ENCODE data around the gene CEBPA. TPM values are rescaled to one million over a fixed set of nuclear protein-coding genes. Genes with fewer than 3 reads are reported as not detected.

The CEBPA gene
- polyA plus RNA-seq, 3 donors: 17.9 to 76.3 (median 47.5) TPM

DNA sequence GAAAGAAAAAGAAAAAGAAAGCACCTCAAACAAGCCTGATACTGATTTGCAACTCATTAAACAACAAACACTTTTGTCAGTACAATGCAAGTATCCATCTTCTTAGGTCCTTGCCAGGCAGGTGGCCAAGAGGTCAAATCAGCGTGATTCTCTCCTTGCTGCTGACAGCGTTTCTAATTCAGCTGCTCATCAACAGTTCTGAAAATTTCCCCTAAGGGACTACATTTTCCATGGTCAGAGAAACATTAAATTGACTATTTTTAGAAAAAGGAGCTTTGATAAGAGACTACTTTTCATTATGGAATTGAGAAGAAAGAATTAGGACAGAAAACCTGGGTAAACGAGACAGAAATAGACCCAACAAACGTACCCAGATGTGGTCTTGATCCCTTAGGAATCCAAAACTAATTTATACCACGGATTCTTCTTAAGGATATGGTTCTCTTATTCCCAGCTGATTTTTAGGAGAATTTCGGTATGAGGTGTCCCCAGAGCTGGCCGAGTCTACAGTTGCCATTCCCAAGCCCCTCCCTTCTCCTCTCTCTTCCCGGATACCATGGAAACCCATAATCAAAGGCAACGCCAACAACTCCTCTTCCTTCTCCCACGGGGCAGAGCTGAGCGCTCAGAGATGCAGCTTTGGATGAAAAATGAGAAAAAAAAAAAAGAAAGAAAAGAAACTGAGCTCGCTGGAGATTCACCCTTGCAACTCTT lies 41.7 kb upstream of the CEBPA start:
- Histone ChIP-seq H4K20me1 (ENCODE audit: insufficient read depth, low read length) (no peaks in the 10 kb centered on the region), H3K4me2 (replicated peaks; ENCODE audit: extremely low read depth, low read length, poor library complexity, severe bottlenecking) (no peak overlapping the region), H3K79me2 (ENCODE audit: insufficient read depth, low read length) (no peaks in the 10 kb centered on the region), H3K9ac (ENCODE audit: insufficient read depth, low read length, poor library complexity, severe bottlenecking) (no peak overlapping the region), H3K27ac (ENCODE audit: low read depth in 1 of 2, low read length in 2 of 2) (no peak overlapping the region), H3K27me3 (ENCODE audit: control insufficient read depth in 2 of 2, insufficient read depth in 2 of 2, low read length in 2 of 2) (peaks cover 0 to 5% of the 10 kb centered on the region in 2 donors), H2AFZ (ENCODE audit: insufficient read depth, low read depth, low read length, poor library complexity, severe bottlenecking) (no peak overlapping the region), H3K9me3 (replicated peaks in 1 of 2; ENCODE audit: control insufficient read depth in 1 of 2, insufficient read depth in 1 of 2, low read length in 2 of 2) (no peaks in the 10 kb centered on the region), H3K4me1 (ENCODE audit: control insufficient read depth in 1 of 2, insufficient read depth in 2 of 2, low read length in 2 of 2) (peaks cover 8 to 11% of the 10 kb centered on the region in 2 donors), H3K4me3 (replicated peaks in 1 of 3; ENCODE audit: low read depth in 2 of 3, low read length in 3 of 3) (no peak overlapping the region), H3K36me3 (replicated peaks in 1 of 2; ENCODE audit: control insufficient read depth in 1 of 2, insufficient read depth in 2 of 2, low read length in 2 of 2) (no peaks in the 10 kb centered on the region)
- DNase-seq: no peak
- Mint-ChIP-seq H3K4me1 (peaks cover 29% of the 10 kb centered on the region), H3K27me3 (ENCODE audit: low read depth in 3 of 3) (peaks cover 6 to 27% (median 25%) of the 10 kb centered on the region in 3 donors), H3K9me3 (peaks cover 0 to 2% (median 0%) of the 10 kb centered on the region in 7 donors), H3K4me3 (no peak overlapping the region), H3K36me3 (no peaks in the 10 kb centered on the region), H3K27ac (no peak overlapping the region)
- intact Hi-C loops (cut with micrococcal nuclease): no loop called here
- TF ChIP-seq, protein P1, sequence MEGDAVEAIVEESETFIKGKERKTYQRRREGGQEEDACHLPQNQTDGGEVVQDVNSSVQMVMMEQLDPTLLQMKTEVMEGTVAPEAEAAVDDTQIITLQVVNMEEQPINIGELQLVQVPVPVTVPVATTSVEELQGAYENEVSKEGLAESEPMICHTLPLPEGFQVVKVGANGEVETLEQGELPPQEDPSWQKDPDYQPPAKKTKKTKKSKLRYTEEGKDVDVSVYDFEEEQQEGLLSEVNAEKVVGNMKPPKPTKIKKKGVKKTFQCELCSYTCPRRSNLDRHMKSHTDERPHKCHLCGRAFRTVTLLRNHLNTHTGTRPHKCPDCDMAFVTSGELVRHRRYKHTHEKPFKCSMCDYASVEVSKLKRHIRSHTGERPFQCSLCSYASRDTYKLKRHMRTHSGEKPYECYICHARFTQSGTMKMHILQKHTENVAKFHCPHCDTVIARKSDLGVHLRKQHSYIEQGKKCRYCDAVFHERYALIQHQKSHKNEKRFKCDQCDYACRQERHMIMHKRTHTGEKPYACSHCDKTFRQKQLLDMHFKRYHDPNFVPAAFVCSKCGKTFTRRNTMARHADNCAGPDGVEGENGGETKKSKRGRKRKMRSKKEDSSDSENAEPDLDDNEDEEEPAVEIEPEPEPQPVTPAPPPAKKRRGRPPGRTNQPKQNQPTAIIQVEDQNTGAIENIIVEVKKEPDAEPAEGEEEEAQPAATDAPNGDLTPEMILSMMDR (IDR thresholded peaks at IDR 0.05): no peak
- 93% methylated on average over 2 of the region's 12 CpGs for WGBS (ENCODE audit: insufficient coverage)

DNA sequence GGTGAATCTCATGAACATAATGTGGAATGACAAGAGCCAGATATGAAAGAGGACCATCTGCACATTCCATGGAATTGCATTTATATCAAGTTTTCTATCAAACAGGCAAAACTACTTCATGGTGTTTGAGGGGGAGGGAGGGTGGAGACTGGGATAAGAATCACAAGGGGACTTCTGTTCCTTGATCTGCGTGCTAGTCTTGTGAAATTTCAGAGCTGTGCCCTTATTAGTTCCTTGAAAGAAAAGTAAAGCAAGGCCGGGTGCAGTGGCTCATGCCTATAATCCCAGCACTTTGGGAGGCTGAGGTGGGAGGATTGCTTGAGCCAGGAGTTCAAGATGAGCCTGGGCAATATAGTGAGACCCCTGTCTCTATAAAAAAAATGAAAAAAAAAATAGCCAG lies 41.0 kb upstream of the CEBPA start:
- Mint-ChIP-seq H3K27me3 (ENCODE audit: low read depth in 3 of 3) (peaks cover 8 to 24% (median 24%) of the 10 kb centered on the region in 3 donors), H3K27ac (no peak overlapping the region), H3K36me3 (no peaks in the 10 kb centered on the region), H3K4me1 (peaks cover 28% of the 10 kb centered on the region), H3K9me3 (peaks cover 0 to 2% (median 0%) of the 10 kb centered on the region in 7 donors), H3K4me3 (no peak overlapping the region)
- Histone ChIP-seq H3K36me3 (replicated peaks in 1 of 2; ENCODE audit: control insufficient read depth in 1 of 2, insufficient read depth in 2 of 2, low read length in 2 of 2) (no peaks in the 10 kb centered on the region), H4K20me1 (ENCODE audit: insufficient read depth, low read length) (no peaks in the 10 kb centered on the region), H3K4me3 (replicated peaks in 1 of 3; ENCODE audit: low read depth in 2 of 3, low read length in 3 of 3) (no peak overlapping the region), H3K79me2 (ENCODE audit: insufficient read depth, low read length) (no peaks in the 10 kb centered on the region), H2AFZ (ENCODE audit: insufficient read depth, low read depth, low read length, poor library complexity, severe bottlenecking) (no peak overlapping the region), H3K27me3 (ENCODE audit: control insufficient read depth in 2 of 2, insufficient read depth in 2 of 2, low read length in 2 of 2) (peaks cover 0 to 5% of the 10 kb centered on the region in 2 donors), H3K9me3 (replicated peaks in 1 of 2; ENCODE audit: control insufficient read depth in 1 of 2, insufficient read depth in 1 of 2, low read length in 2 of 2) (no peaks in the 10 kb centered on the region), H3K4me2 (replicated peaks; ENCODE audit: extremely low read depth, low read length, poor library complexity, severe bottlenecking) (no peak overlapping the region), H3K9ac (ENCODE audit: insufficient read depth, low read length, poor library complexity, severe bottlenecking) (no peak overlapping the region), H3K27ac (ENCODE audit: low read depth in 1 of 2, low read length in 2 of 2) (no peak overlapping the region), H3K4me1 (ENCODE audit: control insufficient read depth in 1 of 2, insufficient read depth in 2 of 2, low read length in 2 of 2) (peaks cover 8 to 11% of the 10 kb centered on the region in 2 donors)
- TF ChIP-seq, protein P1 (IDR thresholded peaks at IDR 0.05): no peak
- intact Hi-C loops (cut with micrococcal nuclease): no loop called here
- 67% methylated on average over 1 of the region's 2 CpGs for WGBS (ENCODE audit: insufficient coverage)
- no peak for DNase-seq
